Medulla oblongata (tissue), 1 donor: ENCODE results near the gene RNASE3.
A peak's percentile ranks its signal among the peaks of the same experiment; 100 is the strongest.
"Not testable (repeated sequence)": the region's sequence is repeated elsewhere in the genome, so short reads cannot be mapped to it uniquely, and the experiment has no call there.

ENCODE experiments used
- DNase-seq: peaks from one replicate; pipeline ENCODE4 v3.0.0-alpha.2; 2015; ENCODE audit errors: extremely low spot score

The RNASE3 gene

GRCh38 chr14:20919038-20919756, 28.0 kb downstream of the RNASE3 start:
- peak; percentile 50 for DNase-seq

GRCh38 chr14:20923766-20924297, 32.6 kb downstream of the RNASE3 start:
- DNase-seq, result not testable (repeated sequence)

- DNase-seq, result no peak
These were observed 43.1 kb downstream of the RNASE3 start for GRCh38 chr14:20934148-20934762.

- DNase-seq, result no peak
These were observed 44.3 kb downstream of the RNASE3 start for GRCh38 chr14:20935303-20935984.
